Astrocyte of the cerebellum (primary cell): ENCODE measurements around the gene TENM4.
A peak's percentile ranks its signal among the peaks of the same experiment; 100 is the strongest.

ENCODE experiments used
- DNase-seq: peaks from one replicate; pipeline ENCODE4 v3.0.0-alpha.2; 2011; ENCODE audit warnings: low read depth
- H3K4me3 ChIP-seq: 2 replicates; pipeline ENCODE4 v1.5.1; 2011; ENCODE audit warnings: mild to moderate bottlenecking, low read depth, low read length, moderate library complexity
- in situ Hi-C: cut with HindIII; loops from 2 replicates; pipeline ENCODE4 v1.10.0; 2017; ENCODE audit warnings: low sequenced_read_pairs
- TF ChIP-seq, protein P1 (sequence below): IDR thresholded peaks from 2 replicates; pipeline ENCODE4 v1.5.1; 2012; ENCODE audit warnings: low read length, low read depth, moderate library complexity, mild to moderate bottlenecking; ENCODE audit errors: missing control alignments

Gene TENM4

GRCh38 chr11:78720281-78720989 lies 720.4 kb downstream of the TENM4 start:
- in situ Hi-C loops, result no loop called here
- TF ChIP-seq, protein P1, sequence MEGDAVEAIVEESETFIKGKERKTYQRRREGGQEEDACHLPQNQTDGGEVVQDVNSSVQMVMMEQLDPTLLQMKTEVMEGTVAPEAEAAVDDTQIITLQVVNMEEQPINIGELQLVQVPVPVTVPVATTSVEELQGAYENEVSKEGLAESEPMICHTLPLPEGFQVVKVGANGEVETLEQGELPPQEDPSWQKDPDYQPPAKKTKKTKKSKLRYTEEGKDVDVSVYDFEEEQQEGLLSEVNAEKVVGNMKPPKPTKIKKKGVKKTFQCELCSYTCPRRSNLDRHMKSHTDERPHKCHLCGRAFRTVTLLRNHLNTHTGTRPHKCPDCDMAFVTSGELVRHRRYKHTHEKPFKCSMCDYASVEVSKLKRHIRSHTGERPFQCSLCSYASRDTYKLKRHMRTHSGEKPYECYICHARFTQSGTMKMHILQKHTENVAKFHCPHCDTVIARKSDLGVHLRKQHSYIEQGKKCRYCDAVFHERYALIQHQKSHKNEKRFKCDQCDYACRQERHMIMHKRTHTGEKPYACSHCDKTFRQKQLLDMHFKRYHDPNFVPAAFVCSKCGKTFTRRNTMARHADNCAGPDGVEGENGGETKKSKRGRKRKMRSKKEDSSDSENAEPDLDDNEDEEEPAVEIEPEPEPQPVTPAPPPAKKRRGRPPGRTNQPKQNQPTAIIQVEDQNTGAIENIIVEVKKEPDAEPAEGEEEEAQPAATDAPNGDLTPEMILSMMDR, result no peak
- no peak for DNase-seq
- no peak overlapping the region for H3K4me3 ChIP-seq

DNA sequence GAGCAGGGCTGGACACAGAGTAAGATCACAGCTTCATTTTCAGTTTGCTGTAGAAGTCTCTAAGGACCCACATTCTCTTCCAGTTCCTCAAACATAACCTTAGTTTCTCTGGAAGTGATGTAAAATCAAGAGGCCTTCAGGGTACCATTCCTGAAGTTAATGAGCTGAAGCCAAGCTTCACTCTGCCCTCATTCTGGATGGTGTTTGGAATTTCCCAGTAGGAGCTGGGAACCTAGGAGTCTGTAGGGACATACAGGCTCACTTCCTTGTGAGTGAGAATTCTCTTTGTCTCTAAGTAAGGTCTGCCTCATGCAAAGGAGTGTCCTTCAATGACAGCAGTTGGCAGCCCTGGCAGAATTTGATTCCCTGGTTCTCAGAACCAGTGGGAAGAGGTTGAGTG lies 723.8 kb downstream of the TENM4 start:
- in situ Hi-C loops, result loop anchor here (5.0 kb wide), 1 partner anchor 65 kb away; no protein-coding TSS in a partner anchor
- DNase-seq, result no peak
- TF ChIP-seq, protein P1, result no peak
- no peak overlapping the region for H3K4me3 ChIP-seq

- TF ChIP-seq, protein P1, result peak; percentile 84
- H3K4me3 ChIP-seq, result no peak overlapping the region
- in situ Hi-C loops, result loop anchor here (5.0 kb wide), 1 partner anchor 63 kb away; no protein-coding TSS in a partner anchor
- peak; percentile 56 for DNase-seq
Measured at GRCh38 chr11:78715639-78716311, 725.1 kb downstream of the TENM4 start.

- TF ChIP-seq, protein P1, result no peak
- in situ Hi-C loops, result no loop called here
- no peak overlapping the region for H3K4me3 ChIP-seq
- no peak for DNase-seq
Measured at GRCh38 chr11:78714539-78714938, 726.3 kb downstream of the TENM4 start.

DNA sequence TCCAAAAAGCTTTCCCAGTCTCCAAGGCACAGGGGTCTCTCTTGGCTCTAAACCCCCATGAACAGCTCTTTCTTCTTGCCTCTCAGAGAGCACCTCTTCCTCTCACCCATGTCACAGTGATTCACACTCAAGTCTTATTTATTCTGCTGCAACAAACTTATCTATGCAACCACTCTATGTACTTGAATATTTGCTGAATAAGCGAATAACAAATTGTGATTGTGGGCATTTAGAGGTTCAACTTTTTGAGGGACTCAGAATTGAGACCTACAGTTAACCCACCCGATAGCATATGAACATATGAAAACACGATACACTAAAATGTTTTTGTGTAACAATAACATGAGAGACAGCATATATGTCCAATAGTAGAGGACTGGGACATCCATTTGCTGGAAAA lies 729.1 kb downstream of the TENM4 start:
- TF ChIP-seq, protein P1, result no peak
- DNase-seq, result no peak
- in situ Hi-C loops, result no loop called here

GRCh38 chr11:78710417-78710816 lies 730.4 kb downstream of the TENM4 start:
- in situ Hi-C loops, result no loop called here
- no peak for DNase-seq
- no peak overlapping the region for H3K4me3 ChIP-seq
- TF ChIP-seq, protein P1, result no peak

More for the DNA sequence above, 729.1 kb downstream of the TENM4 start:
- no peak overlapping the region for H3K4me3 ChIP-seq
